Testis (tissue), 3 donors: ENCODE results near the gene KLHDC10. TPM values are rescaled to one million over a fixed set of nuclear protein-coding genes. Genes with fewer than 3 reads are reported as not detected.

Source experiments
- DNase-seq: peaks from one replicate; pipeline ENCODE4 v3.0.0-alpha.2; 2019
- H3K27ac ChIP-seq, 2 donors: fragments of 200-600 bp; sonication (generic); one replicate each; pipeline ENCODE4 v1.5.1; 2019
- H3K27me3 ChIP-seq: fragments of 200-600 bp; sonication (generic); one replicate; pipeline ENCODE4 v1.5.1; 2019
- H3K36me3 ChIP-seq: fragments of 200-600 bp; sonication (generic); one replicate; pipeline ENCODE4 v1.5.1; 2017; ENCODE audit warnings: low read depth; ENCODE audit errors: missing control alignments
- H3K4me1 ChIP-seq: fragments of 200-600 bp; sonication (generic); one replicate; pipeline ENCODE4 v1.5.1; 2019
- H3K4me3 ChIP-seq, 2 donors: fragments of 200-600 bp; sonication (generic); one replicate each; pipeline ENCODE4 v1.5.1; 2017 to 2019
- H3K9me3 ChIP-seq: fragments of 200-600 bp; sonication (generic); one replicate; pipeline ENCODE4 v1.5.1; 2017
- POLR2A ChIP-seq: fragments of 450-650 bp; IDR thresholded peaks from one replicate; pipeline ENCODE4 v1.6.1; 2017; ENCODE audit warnings: antibody characterized with exemption, mild to moderate bottlenecking, moderate library complexity
- WGBS, 2 donors: methylation state at CpG; one replicate each; pipeline ENCODE4 v1.1.5; 2018; 5-methylcytosine and 5-hydroxymethylcytosine counted together
- intact Hi-C: fragments of 100-400 bp; cut with DNase I; formaldehyde crosslinking; loops from one replicate; pipeline ENCODE4 v1.15.1; 2023; ENCODE audit warnings: low total_unique reads
- polyA plus RNA-seq: library from polyadenylated mRNA; stranded (reverse); fragments of 350-450 nt; fragmentation: Illumina TruSeq; extraction: RNeasy Lipid Tissue Mini Kit (QIAGEN cat#74804); gene quantifications from one replicate; pipeline ENCODE4 v1.2.3, GENCODE V29; 2014; ENCODE audit warnings: low read depth, low replicate concordance; ENCODE audit not compliant: insufficient read depth
- total RNA-seq, 2 donors: library from RNA; depleted of rRNA; stranded (reverse); fragments of >200 nt; gene quantifications; one replicate each; pipeline ENCODE4 v1.2.3, GENCODE V29; 2016
- TF ChIP-seq, protein P1 (sequence below), 3 experiments: fragments of 450-650 bp in 2 of 3; fragments of 200-600 bp in 1 of 3; sonication (generic) in 1 of 3; IDR thresholded peaks; one replicate each; pipeline ENCODE4 v1.5.1; 2016 to 2019; ENCODE audit warnings: antibody characterized with exemption in 3 of 3, mild to moderate bottlenecking in 2 of 3, moderate library complexity in 1 of 3

The KLHDC10 gene
- total and polyA plus RNA-seq, 3 donors from 2014 or later, result 38.4 to 122 (median 44.3) TPM

DNA sequence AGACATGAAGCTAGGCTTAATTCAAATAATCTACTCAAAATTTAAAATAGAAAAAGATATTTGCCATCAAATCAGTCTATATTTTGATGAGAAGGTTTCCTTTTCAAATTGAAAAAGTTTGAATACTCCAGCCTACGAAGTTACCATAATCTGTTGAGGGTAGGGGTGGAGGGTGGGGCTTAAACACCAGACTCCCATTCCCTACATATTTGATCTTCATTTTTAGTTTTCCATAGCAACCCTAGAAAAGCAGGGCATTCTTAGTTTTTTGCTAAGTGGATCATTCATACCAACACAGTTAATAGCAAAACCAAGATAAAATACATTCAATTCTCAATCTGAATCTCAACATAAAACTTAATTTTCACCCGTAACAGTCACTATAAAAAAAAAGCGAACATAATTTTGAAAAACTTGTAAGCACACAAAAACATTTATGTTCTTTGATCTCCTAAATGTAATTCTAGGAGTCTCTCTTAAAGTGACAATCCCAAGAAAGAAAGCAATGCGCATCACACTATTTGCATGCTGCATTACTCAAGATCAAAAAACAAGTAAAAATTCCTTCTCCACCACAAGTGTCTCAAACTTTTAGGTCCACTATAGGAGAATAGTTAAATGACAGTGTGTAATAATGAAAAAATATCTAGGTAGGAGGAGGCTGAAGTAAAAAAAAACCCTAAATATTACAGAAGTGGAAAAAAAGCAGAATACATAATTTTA lies 104.1 kb downstream of the KLHDC10 start:
- H3K36me3 ChIP-seq, result no peaks in the 10 kb centered on the region
- TF ChIP-seq POLR2A, result no peak
- TF ChIP-seq, protein P1, sequence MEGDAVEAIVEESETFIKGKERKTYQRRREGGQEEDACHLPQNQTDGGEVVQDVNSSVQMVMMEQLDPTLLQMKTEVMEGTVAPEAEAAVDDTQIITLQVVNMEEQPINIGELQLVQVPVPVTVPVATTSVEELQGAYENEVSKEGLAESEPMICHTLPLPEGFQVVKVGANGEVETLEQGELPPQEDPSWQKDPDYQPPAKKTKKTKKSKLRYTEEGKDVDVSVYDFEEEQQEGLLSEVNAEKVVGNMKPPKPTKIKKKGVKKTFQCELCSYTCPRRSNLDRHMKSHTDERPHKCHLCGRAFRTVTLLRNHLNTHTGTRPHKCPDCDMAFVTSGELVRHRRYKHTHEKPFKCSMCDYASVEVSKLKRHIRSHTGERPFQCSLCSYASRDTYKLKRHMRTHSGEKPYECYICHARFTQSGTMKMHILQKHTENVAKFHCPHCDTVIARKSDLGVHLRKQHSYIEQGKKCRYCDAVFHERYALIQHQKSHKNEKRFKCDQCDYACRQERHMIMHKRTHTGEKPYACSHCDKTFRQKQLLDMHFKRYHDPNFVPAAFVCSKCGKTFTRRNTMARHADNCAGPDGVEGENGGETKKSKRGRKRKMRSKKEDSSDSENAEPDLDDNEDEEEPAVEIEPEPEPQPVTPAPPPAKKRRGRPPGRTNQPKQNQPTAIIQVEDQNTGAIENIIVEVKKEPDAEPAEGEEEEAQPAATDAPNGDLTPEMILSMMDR (IDR thresholded peaks at IDR 0.05), result no peak
- DNase-seq, result no peak
- no peaks in the 10 kb centered on the region for H3K4me1 ChIP-seq
- no peaks in the 10 kb centered on the region for H3K27me3 ChIP-seq
- H3K9me3 ChIP-seq, result no peaks in the 10 kb centered on the region
- no peak overlapping the region for H3K4me3 ChIP-seq
- 95 to 97% methylated on average over 4 of the region's 4 CpGs for WGBS, 2 donors
- intact Hi-C loops, result no loop called here
- H3K27ac ChIP-seq, result no peak overlapping the region

- Histone ChIP-seq H3K27ac (no peak overlapping the region), H3K9me3 (no peaks in the 10 kb centered on the region), H3K36me3 (no peaks in the 10 kb centered on the region), H3K4me1 (no peaks in the 10 kb centered on the region), H3K4me3 (no peak overlapping the region), H3K27me3 (no peaks in the 10 kb centered on the region)
- no peak for TF ChIP-seq POLR2A
- TF ChIP-seq, protein P1 (IDR thresholded peaks at IDR 0.05), result no peak
- DNase-seq, result no peak
- 89 to 92% methylated on average over 4 of the region's 4 CpGs for WGBS, 2 donors
- intact Hi-C loops, result no loop called here
Measured at GRCh38 chr7:130178251-130178650, 107.9 kb downstream of the KLHDC10 start.

GRCh38 chr7:130179631-130180030 lies 109.3 kb downstream of the KLHDC10 start:
- Histone ChIP-seq H3K9me3 (no peaks in the 10 kb centered on the region), H3K27me3 (no peaks in the 10 kb centered on the region), H3K36me3 (no peaks in the 10 kb centered on the region), H3K27ac (no peak overlapping the region), H3K4me1 (no peaks in the 10 kb centered on the region), H3K4me3 (no peak overlapping the region)
- intact Hi-C loops, result no loop called here
- TF ChIP-seq POLR2A, result no peak
- TF ChIP-seq, protein P1 (IDR thresholded peaks at IDR 0.05), result no peak
- WGBS, 2 donors, result 91 to 97% methylated on average over 2 of the region's 2 CpGs
- DNase-seq, result no peak

- no peaks in the 10 kb centered on the region for H3K4me1 ChIP-seq
- DNase-seq, result no peak
- no peak overlapping the region for H3K27ac ChIP-seq
- 95 to 96% methylated on average over 9 of the region's 9 CpGs for WGBS, 2 donors
- no peaks in the 10 kb centered on the region for H3K9me3 ChIP-seq
- H3K36me3 ChIP-seq, result no peaks in the 10 kb centered on the region
- intact Hi-C loops, result no loop called here
- no peaks in the 10 kb centered on the region for H3K27me3 ChIP-seq
- H3K4me3 ChIP-seq, result no peak overlapping the region
- no peak for TF ChIP-seq POLR2A
- TF ChIP-seq, protein P1 (IDR thresholded peaks at IDR 0.05), result no peak
Measured at GRCh38 chr7:130180571-130181262, 110.4 kb downstream of the KLHDC10 start.
